Stimulated activated CD4-positive, alpha-beta T cell treated with anti-CD3 and anti-CD28 coated beads, Interleukin-12 subunit alpha, Interleukin-12 subunit beta, amount 100 ng/mL, for 48 hours (primary cell): ENCODE results near the gene ADM.

ENCODE experiments used
- DNase-seq, 3 donors: peaks; one replicate each; pipeline ENCODE4 v3.0.0-alpha.2; 2020; ENCODE audit warnings: low read depth in 2 of 3, low spot score in 1 of 3

Gene ADM

DNA sequence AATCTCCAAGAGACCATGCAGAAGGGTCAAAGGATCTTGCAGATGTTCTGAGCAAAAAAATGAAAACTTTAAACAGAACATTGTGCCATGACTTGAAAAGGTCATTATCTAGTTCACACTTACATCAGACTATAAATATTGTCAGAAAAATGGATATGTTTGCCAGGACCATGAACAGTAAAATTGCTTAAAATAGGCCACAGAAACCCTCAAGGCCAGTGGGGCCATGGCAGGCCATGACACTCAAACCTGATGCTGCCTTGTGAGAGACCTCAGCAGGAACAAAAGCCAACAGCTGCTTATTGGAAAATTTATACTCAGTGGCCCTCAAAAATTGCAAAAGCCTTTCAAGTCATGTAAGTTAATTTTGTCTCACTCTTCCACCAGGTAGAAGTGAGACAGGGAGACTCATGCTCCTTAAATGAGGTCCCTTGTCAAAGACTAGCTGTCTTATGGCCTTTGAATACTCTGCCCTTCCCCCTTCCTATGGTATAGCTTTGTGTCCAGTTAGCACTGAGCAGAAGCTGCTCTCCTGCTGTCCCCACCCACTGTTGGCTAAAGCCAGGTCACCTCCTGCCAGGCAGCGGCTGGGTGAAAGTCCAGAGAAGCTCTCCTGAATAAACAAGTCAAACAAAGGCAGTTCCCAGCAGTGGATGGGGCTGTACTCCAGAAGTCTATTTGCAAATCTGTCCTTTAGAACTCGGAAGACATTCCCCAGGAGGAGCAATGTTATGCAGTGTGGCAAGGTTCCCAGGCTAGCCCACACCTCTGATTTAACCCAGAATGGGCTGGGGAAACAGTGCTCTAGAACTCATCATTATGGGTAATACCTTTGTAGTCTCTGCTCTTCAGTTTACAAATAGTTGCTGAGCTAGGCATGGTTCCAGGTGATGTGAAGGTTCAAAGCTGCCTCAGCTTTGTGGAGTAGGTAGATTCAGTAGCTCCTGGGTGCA, 21.4 kb downstream of the ADM start:
- no peak for DNase-seq

DNA sequence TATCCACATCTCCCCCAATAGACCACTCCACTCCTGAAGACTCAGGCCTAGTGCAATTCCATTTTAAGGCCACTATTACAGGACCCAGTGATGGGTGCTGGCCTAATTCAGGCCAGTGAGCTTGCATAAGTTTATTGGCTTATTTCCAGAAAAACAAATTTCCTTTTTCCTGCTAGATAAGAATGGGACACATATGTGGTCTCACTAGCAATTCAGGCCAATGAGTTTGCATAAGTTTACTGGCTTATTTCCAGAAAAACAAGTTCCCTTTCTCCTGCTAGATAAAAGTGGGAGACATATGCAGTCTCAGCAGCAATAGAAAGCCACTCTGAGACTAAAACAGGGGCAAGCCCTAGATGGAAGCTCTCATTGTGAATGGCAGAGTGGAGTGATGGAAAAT, 22.4 kb downstream of the ADM start:
- DNase-seq = no peak

DNA sequence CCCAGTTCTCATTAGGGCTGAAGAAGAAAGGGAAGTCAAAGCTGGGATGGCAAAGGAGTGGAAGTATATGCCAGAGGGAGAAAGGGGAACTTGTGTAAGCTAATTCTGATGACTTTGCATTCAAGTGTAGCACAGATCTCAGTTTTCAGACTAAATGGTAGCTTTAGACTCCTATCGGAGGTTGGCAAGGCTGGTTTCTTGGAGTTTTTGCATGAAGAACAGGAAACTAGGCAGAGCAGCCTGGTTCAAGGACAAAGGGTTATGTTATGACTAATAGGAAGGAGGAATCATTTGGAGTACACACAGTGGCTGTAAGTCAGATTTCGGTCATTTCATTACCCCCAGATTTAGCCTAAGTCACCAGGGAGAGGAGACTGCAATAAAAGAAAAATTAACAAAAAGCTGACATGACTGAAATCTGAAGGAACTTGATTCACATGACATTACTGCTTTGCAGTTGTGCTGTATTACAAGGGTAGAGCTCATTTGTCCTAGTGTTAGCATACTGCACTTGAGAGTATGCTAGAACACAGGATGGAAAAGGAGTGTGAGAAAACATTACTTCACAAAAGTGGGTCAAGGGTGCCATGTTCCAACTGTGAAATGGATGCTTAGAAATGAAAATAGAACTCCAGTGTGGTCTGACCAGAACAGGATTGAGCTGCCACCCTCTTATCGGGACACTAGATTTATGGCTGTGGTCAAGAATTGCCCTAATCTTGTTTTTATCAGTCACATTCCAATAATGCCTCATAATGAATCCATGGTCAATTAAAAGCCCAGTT, 23.6 kb downstream of the ADM start:
- no peak for DNase-seq

DNA sequence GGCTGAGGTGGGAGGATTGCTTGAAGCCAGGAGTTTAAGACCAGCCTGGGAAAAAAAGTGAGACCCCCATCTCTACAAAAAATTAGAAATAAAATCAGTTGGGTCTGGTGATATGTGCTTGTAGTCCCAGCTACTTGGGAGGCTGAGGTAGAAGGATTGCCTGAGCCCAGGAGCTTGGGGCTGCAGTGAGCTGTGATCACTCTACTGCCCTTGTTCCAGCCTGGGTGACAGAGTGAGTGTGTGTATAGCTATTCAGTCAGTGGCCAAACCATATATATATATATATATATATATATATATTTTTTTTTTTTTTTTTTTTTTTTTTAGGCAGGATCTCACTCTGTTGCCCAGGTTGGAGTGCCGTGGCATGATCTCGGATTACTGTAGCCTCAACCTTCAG, 24.5 kb downstream of the ADM start:
- DNase-seq = no peak

DNA sequence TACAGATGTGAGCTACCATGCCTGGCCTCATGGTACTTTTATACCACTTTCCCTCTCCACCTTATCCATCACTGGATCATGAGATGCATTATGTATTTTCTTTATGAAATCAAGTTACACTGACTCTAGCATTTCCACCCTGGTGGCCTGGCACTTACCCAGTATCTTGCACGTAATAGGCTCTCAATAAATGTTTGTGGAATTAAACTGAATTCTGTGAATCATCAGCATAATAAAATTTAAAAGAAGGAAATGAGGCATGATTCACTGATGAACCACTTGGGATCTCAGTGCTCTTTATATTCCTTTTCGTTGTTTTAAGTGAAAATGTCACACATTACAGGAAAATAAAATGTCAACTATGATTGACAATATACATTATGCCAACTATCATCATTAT, 25.1 kb downstream of the ADM start:
- no peak for DNase-seq

DNA sequence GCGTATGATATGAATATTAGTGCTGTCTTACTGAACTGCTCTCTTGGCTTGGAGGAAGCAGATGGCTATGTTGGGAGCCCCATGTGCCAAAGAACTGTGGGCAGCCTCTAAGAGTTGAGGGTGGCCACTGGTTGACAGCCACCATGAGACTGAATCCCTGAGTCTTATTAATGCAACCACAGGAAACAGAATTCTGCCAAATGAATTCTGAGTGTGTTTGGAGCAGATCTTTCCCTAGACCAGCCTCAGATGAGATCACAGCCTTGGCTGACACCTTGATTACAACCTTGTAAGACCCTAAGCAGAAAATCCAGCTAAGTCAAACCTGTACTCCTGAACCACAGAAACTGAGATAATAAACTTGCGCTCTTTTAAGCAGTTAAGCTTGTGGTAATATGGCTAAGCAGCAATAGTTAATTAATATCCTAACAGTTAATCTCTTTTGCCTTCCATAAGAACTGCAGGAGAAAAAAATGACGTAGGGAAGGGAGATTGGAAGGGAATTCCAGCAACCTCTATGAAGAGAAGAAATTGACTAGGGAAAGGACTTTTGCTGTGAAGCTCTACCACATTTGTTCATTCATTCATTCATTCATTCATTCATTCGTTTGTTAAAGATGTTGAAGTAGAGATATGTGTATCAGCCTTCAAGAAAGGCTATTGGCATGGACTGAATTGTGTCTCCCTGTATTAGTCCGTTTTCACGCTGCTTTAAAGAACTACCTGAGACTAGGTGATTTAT, 26.8 kb downstream of the ADM start:
- no peak for DNase-seq

DNA sequence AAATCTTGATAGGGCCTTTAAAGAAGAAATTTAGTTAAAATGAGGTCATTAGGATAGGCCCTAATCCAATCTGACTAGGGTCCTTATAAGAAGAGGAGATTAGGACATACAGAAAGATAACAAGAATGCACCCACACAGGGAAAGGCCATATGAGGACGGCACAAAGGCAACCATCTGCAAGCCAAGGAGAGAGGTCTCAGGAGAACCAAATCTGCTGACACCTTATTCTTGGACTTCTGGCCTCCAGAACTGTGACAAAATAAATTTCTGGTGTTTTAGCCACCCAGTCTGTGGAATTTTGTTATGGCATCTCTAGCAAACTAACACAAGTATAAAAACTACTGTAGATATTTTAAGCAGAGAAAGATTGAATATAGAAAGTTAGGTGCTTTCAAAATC, 28.6 kb downstream of the ADM start:
- no peak for DNase-seq

DNA sequence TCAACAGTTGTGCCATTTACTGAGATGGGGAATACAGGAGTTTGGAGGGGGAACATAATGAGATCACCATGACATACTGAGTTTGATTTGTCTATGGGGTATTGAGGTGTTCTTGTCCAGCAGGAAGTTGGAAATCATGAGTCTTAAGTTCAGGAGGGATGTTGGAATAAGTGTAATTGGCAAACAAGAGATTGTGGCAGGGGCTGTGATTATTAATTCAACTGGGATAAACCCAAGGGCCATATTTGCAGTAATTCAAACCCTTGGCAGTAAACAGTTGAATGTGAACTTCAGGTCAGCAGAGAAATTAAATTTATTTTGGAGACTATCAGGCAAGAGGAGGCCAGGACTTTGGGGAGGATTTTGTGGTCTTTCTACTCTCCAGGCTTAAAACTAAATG, 33.4 kb downstream of the ADM start:
- DNase-seq = no peak

DNA sequence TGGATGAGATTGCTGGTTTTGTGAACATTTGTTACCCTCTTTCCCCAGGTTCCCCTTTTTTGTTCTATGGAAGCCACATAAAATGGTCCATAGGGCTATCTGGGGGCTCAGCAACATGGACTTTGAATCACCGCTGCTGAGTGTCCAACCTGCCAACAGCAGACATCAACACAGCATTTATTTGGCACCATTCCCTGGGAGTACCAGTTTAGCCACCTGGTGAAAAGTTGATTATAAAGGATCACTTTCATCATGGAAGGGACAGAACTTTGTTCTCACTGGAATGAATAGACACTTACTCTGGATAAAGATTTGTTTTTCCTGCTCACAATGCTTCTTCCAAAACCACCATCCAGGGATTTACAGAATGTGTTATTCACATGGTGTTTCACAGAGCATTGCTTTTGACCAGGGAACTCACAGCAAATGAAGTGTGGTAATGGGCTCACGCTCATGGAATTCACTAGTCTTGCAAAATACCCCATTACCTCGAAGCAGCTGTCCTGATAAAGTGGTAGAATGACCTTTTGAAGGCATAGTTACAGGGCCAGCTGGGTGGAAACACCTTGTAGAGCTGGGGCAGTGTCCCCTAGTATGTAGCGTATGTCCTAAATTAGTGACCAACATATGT, 43.9 kb downstream of the ADM start:
- no peak for DNase-seq

DNA sequence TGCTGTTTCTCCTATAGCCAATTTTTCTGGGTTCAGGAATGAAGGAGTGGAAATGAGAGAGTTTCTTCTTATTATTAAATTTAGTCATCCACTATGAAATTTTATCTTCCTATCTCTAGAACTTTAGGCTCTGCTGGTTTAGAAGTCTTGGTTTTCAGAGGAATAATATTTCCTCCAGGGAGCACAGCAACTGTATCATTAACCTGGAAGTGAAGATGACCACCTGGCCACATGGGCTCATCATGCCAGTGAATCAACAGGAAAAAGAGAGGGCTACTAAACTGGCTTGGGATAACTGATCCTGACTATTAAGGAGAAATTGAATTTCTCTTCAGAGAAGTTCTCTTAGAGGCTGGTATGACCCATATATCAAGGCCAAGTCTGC, 44.4 kb downstream of the ADM start:
- DNase-seq = no peak

DNA sequence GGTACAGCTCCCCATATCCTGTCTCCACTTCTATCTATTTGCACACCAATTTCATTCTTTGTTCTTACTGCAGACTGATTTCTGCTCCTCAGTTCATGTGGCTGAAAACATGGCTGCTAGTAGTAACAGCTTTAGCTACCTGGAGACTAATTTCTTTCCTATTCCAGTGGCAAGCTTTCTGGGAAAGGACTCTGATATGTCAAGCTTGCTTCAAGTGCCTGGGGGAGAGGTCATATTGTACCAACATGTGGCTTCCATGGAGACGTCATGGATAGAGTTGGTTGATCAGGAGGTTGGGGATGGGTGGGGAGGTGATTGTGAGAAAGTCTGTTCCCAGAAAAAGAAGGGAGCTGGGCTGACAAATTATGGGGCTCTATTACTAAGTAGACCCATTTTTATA, 44.9 kb downstream of the ADM start:
- DNase-seq = no peak

DNA sequence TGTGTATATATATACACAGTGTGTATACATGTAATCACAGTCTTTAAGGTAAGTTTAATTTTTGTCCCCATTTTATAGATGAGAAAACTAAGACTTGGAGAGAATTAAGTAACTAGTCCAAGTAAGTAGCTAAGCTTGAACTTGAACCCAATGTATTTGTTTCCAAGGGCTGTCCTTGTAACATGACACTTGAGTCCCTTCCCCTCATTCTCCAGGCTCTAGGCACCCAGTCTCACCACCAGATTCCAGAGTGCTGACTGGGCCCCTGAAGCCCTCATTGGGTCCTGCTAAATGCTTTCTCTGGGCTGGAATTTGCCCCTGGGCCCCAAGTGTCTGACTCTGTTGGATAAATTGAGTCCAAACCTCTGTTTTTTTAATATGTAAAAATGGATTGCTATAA, 45.5 kb downstream of the ADM start:
- DNase-seq = no peak

DNA sequence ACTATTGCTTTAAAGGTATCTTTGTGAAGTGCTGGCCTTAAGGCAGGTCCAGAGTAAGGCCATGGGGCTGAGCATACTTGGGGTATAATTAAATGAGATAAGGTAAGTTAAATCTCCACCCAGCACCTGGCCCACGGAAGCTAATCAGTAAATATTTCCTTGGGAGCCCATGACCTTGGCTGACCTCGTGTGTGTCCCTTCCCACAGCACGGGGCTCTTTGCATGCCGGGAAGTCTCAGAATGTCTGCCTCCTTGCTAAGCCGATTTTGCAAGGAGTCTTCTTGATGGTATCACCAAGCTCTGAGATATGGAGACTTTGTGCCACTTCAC, 46.5 kb downstream of the ADM start:
- DNase-seq = no peak

DNA sequence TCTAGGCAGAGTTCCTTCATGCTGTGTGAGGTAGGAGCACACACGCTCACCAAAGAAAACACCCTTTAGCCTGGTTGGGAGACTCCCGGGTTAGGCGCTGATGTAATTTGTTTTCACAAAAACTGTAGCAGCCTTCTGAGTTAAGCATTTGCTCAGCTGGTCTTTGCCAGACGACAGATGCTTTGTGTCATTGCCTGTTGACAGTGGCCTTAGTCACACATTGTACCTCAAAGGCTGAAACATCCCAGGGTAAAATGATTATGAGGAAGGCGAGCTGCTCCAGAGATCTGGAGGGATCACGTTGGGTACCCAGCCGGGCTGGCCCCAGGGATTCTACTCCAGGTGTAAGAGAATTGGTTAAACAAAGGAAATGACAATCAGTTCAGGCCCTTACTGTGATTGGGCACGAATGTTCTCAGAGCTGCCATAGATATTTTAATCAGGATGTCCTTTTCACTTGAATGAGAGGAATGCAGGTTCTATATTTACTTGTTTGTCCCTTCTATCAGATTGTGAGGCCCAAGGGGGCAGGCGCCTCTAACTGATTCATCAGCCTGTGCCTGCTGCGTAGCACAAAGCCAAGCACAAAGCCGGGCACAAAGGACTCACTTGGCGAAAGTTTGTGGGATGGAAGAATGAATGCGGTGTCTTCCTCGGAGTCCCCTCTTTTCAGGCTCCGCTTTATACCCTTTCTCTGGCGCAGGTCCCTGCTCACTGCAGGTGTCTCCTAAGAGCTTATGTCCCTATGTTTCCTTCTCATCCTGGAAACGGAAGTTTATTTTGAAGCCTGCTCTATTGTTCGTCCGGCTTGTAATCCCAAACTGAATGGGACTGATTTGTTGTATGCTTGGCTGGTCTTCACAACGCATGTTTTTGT, 47.1 kb downstream of the ADM start:
- no peak for DNase-seq

DNA sequence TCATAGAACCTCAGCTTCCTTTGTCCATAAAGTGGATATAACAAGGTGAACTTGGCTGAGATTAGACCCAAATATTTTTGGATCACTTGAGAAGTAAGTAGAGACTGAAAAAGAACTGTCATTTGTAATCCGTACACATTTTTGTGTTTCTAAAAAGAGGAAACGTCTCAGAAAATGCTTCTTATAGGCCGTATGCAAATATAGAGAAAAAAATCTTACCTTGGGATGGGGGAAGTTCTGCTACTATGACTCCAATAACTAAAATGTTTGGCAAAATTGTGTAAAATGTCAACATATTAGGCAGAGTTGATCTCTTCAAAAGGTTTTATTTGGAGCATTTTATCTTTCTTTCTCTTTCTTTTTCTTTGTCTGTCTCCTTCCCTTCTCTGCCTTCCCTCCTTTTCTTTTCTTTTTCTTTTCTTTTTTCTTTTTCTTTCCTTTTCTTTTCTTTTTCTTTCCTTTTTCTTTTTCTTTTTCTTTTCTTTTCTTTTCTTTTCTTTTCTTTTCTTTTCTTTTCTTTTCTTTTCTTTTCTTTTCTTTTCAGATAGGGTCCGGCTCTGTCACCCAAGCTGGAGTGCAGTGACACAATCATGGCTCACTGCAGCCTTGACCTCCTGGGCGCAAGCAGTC, 48.2 kb downstream of the ADM start:
- DNase-seq = no peak

DNA sequence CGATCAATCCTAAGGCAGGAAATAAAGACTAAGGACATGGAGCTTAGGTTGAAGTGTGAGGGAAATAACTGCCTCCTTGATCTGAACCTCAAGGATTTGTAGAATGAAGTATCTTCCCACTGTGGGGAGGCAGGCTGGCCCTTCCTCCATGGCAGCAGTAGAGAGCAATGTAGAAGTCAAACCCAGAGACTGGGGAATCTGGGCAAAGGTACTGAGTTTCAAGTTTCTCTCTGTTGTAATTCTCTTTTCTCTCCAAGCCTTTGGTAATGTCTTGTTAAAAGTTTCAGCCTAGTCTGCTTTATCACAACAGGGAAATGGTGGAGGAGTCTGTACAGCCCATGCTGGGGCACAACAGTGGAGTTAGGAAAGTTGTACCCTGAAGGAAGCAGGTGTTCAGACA, 49.5 kb downstream of the ADM start:
- DNase-seq = no peak

DNA sequence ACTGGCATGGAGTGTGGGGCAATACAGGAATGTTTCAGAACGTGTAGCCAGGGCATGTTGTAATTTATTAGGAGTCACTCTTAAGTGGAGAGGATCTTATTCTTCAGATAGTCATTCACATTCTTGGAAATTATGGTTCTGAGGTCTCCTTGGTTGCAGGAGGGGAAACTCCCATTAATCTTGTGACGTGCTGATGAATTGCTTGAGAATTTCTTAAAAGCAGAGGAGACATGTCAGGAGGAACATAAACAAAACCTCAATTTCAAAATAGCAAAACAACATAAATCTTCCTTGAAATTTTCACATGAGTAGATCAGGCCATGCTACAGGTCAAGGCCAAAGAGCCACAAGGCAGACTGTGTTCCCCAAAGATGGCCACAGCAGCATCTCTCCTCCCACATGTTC, 50.4 kb downstream of the ADM start:
- no peak for DNase-seq

DNA sequence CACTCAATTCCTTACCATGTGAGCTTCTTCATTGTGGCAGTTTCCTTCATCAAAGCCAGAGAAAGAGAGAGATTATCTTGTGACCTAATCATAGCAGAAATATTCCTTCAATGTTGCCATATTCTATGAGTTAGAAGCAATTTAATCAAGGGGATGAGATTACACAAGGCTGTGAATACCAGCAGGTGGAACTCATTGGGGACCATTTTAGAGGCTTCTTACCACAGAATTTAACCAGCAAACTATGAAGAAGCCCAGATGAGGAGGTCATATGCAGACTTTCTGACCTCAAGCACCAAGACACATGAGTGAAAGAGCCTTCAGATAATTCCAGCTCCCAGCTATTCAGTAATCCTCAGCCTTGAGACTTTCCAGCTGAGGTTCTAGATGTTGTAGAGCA, 51.3 kb downstream of the ADM start:
- DNase-seq = no peak
